ENCODE results near the gene CTNNBIP1. TPM values are rescaled to one million over a fixed set of nuclear protein-coding genes. Genes with fewer than 3 reads are reported as not detected.

CTNNBIP1 gene, protein sequence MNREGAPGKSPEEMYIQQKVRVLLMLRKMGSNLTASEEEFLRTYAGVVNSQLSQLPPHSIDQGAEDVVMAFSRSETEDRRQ
- 25.4 and 33.7 TPM in 2 replicates for total RNA-seq

DNA sequence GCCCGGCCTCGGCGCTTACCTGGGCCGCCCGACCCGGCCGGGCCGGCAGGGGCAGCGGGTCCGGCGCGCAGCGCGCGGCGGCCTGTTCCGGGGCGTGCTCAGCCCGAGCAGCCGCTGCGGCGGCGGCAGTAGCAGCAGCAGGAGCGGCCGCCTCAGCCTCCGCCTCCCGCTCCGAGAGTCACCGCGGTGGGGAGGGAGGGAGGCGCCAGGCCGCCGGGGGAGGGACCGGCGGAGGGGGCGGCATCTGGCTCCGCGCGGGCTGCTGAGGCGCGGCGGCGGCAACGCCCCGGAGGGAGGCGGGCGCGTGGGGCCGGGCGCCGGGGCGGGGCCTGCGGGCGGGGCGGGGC is at the start of gene CTNNBIP1:
Gene CTNNBIP1, minus strand, starts transcription at position 194 of the 347 bp plus-strand sequence. CDS start 38,205 bp downstream, outside the sequence.

DNA sequence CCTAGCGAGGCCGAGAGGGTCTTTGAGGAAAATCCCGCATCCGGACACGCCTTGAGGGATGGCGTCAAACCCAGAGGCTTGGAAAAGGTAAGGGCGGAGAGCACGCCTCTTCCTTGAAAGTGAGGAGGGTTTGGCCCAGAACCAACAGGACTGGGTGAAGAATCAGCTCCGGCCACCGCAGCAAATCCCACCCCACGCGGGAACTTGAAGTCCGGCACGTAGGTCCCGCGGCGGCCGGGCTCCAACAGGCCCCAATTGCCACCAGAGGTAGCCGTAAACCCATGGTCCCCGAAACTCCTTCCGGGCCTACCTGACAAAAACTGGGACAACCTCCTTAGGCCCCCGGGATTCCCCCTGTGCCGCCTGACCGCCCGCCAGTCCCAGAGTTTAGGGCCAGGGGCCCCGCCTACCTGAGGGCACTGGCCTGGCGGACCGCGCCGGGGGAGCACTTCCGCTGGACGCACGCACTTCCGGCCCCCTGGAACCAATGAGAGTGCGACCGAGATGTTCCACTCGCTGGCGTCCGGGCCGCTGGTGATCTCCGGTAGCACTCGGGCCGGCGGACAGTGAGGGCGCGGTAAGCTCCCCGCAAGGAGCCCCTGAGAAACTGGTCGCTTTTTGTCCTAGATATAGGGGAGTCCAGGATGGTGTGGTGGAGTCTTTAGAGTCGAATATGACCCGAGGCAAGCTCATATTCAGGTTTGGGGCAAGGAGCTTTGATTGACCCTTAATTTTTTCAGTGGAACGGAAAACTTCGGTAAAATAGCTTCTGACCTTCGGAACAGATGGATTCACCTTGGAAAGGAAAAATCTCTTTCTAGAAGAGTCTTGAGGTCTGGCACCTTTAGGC is 33.1 kb upstream of the CTNNBIP1 start, which contains the start of the genes LZIC and NMNAT1:
Gene LZIC, minus strand, starts transcription at position 453 of the 850 bp plus-strand sequence. CDS start 6,772 bp downstream, outside the sequence.
Gene NMNAT1, plus strand, starts transcription at position 537 of the 850 bp plus-strand sequence. CDS start 28,599 bp downstream, outside the sequence.

GRCh38 chr1:9823943-9824701 is 85.9 kb downstream of the CTNNBIP1 start, which contains the start of gene CLSTN1:
Gene CLSTN1 (minus strand): TSS chr1:9823965. CDS start chr1:9823733, 232 bp downstream.

Other genes starting within 250 kb of the CTNNBIP1 start
- 62.3 and 65.1 TPM in 2 replicates for gene CLSTN1, start 86.3 kb downstream of the CTNNBIP1 start, total RNA-seq
- 20.7 and 27.2 TPM in 2 replicates for gene LZIC, start 33.1 kb upstream of the CTNNBIP1 start, total RNA-seq
- 15.6 and 18.4 TPM in 2 replicates for gene NMNAT1, start 33.2 kb upstream of the CTNNBIP1 start, total RNA-seq
- 1.6 and 3.3 TPM in 2 replicates for gene RBP7, start 87.0 kb upstream of the CTNNBIP1 start, total RNA-seq
- 17.7 and 21.9 TPM in 2 replicates for gene UBE4B, start 122.7 kb upstream of the CTNNBIP1 start, total RNA-seq